NCI-H2196 treated with DMSO at 0.1 percent for 48 hours (cell line): Measurements from ENCODE around the gene DDX53.

ENCODE experiments used
- DNase-seq: peaks from one replicate; lab custom pipeline; 2025; ENCODE audit not compliant: unreplicated experiment; lab: John Stamatoyannopoulos, UW

The DDX53 gene

GRCh38 chrX:23048806-23049573, 49.2 kb downstream of the DDX53 start:
- no peak for DNase-seq

GRCh38 chrX:23052324-23052723, 52.6 kb downstream of the DDX53 start:
- DNase-seq = no peak
